ENCODE measurements around the gene SCGB2A2. TPM values are rescaled to one million over a fixed set of nuclear protein-coding genes. Genes with fewer than 3 reads are reported as not detected.

The SCGB2A2 gene
- polyA plus RNA-seq, 1 donor, result not detected

DNA sequence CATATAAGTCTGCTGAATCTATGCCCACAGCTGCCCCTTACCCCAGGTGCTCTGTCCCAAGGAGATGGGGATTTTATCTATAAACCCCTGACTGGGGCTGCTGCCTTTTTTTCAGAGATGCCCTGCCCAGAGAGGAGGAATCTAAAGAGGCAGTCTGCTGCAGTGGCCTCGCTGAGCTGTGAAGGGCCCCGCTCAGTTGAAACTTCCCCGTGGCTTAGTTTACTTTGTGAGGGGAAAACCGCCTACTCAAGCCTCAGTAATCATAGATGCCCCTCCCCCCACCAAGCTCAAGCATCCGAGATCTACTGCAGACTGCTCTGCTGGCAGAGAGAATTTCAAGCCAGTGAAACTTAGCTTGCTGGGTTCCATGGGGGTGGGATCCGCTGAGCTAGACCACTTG is 36.3 kb downstream of the SCGB2A2 start:
- no peak for DNase-seq (ENCODE audit: low read depth)

DNA sequence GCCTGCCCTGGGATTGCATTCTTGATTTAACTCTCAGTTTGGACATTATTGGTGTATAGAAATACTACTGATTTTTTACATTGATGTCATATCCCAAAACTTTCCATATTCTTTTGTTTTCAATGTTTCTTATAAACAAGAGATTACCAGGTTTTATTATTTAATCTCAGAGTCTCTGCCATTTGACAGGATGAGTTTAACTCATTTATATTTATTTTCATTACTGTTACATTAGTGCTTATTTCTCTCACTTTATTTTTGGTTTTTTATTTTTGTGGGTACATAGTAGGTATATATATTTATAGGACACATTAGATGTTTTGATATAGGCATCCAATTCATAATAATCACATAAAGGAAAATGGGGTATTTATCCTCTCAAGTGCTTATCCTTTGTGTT is 38.0 kb downstream of the SCGB2A2 start:
- DNase-seq (ENCODE audit: low read depth), result no peak

DNA sequence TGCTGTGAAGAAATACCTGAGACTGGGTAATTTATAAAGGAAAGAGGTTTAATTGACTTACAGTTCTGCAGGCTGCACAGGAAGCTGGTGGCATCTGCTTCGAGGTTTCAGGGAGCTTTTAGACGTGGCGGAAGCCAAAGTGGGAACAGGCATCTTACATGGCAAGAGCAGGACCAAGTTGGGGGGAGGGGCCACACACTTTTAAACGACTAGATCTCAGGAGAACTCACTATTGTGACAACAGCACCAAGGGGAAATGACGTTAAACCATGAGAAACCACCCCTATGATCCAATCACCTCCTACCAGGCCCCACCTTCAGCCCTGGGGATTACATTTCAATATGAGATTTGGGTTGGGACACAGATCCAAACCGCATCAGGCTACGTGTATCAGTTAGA is 40.0 kb downstream of the SCGB2A2 start:
- DNase-seq (ENCODE audit: low read depth), result no peak

DNA sequence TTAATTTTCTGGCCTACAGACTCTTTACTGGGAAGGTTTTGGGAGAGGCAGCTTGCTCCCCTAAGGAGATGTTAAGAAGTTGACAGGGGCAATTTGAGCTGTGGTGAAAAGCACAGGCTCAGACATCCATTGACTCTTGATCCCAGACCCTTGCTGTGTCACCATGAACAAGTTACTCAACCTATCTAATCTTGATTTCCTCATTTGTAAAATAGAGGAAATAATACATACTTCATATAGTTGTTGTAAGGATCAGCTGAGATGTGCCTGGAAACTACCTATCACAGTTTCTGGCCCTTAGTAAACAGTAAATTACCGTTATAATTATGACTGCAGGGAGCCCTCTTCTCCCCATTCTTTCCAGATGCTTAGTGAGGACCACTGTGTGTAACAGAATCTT is 45.5 kb downstream of the SCGB2A2 start:
- no peak for DNase-seq (ENCODE audit: low read depth)

DNA sequence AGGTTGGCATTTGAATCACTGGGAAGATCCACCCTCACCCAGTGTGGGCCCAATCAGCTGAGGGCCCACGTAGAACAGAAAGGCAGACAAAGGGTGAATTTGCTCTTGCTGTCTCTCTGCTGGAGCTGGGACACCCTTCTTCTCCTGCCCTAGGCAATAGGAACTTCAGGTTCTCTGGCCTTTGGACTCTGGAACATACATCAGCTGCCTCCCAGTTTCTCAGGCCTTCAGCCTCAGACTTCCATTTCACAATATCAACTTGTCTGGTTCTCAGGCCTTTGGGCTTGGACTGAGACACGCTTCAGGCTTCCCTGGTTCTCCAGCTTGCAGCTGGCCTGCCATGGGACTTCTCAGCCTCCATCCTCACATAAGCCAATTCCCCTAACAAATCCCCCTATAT is 52.6 kb downstream of the SCGB2A2 start:
- no peak for DNase-seq (ENCODE audit: low read depth)

Other genes starting within 250 kb of the SCGB2A2 start
- 15.7 TPM for gene INCENP, start 146.1 kb upstream of the SCGB2A2 start, polyA plus RNA-seq (ENCODE audit: insufficient read length)
- not detected for gene SCGB1D1, start 79.9 kb upstream of the SCGB2A2 start, polyA plus RNA-seq (ENCODE audit: insufficient read length)
- not detected for gene SCGB2A1, start 61.5 kb upstream of the SCGB2A2 start, polyA plus RNA-seq (ENCODE audit: insufficient read length)
- gene SCGB1D2, start 27.9 kb upstream of the SCGB2A2 start, polyA plus RNA-seq (ENCODE audit: insufficient read length), result not detected
- gene SCGB1D4, start 28.9 kb downstream of the SCGB2A2 start, polyA plus RNA-seq (ENCODE audit: insufficient read length), result not detected
- 3.4 TPM for gene ASRGL1, start 67.3 kb downstream of the SCGB2A2 start, polyA plus RNA-seq (ENCODE audit: insufficient read length)
- not detected for gene SCGB1A1, start 148.9 kb downstream of the SCGB2A2 start, polyA plus RNA-seq (ENCODE audit: insufficient read length)

Measured in forelimb muscle (tissue), 1 donor.